Osteocyte (in vitro differentiated cells): ENCODE data around the gene LRCOL1. TPM values are rescaled to one million over a fixed set of nuclear protein-coding genes. Genes with fewer than 3 reads are reported as not detected.
A peak's percentile ranks its signal among the peaks of the same experiment; 100 is the strongest.

Source experiments
- DNase-seq: peaks from one replicate; pipeline ENCODE4 v3.0.0; 2021; ENCODE audit warnings: mixed read lengths; ENCODE audit not compliant: unreplicated experiment; ENCODE audit errors: extremely low spot score
- H3K27ac Mint-ChIP-seq: one replicate; pipeline ENCODE4 v1.8.0; 2021; ENCODE audit warnings: mild to moderate bottlenecking, mixed read lengths; ENCODE audit not compliant: unreplicated experiment
- H3K27me3 Mint-ChIP-seq: one replicate; pipeline ENCODE4 v1.8.0; 2021; ENCODE audit warnings: mixed read lengths; ENCODE audit not compliant: unreplicated experiment
- H3K36me3 Mint-ChIP-seq: one replicate; pipeline ENCODE4 v1.8.0; 2021; ENCODE audit warnings: mixed read lengths; ENCODE audit not compliant: unreplicated experiment
- H3K4me1 Mint-ChIP-seq: one replicate; pipeline ENCODE4 v1.8.0; 2021; ENCODE audit warnings: mixed read lengths; ENCODE audit not compliant: unreplicated experiment
- H3K4me3 Mint-ChIP-seq: one replicate; pipeline ENCODE4 v1.8.0; 2021; ENCODE audit warnings: mild to moderate bottlenecking, moderate library complexity, mixed read lengths; ENCODE audit not compliant: unreplicated experiment
- H3K9me3 Mint-ChIP-seq: one replicate; pipeline ENCODE4 v1.8.0; 2021; ENCODE audit warnings: mixed read lengths; ENCODE audit not compliant: unreplicated experiment
- total RNA-seq: library from RNA; stranded (reverse); gene quantifications from 2 replicates; pipeline ENCODE4 v1.2.1, GENCODE V29; 2021
- TF ChIP-seq, protein P1 (sequence below): fragments of 200-600 bp; sonication (generic); IDR thresholded peaks from 2 replicates; pipeline ENCODE4 v1.5.0; 2021; ENCODE audit warnings: antibody characterized with exemption, mild to moderate bottlenecking, moderate library complexity

The LRCOL1 gene
- total RNA-seq, 1 donor from 2014 or later: not detected

- TF ChIP-seq, protein P1, sequence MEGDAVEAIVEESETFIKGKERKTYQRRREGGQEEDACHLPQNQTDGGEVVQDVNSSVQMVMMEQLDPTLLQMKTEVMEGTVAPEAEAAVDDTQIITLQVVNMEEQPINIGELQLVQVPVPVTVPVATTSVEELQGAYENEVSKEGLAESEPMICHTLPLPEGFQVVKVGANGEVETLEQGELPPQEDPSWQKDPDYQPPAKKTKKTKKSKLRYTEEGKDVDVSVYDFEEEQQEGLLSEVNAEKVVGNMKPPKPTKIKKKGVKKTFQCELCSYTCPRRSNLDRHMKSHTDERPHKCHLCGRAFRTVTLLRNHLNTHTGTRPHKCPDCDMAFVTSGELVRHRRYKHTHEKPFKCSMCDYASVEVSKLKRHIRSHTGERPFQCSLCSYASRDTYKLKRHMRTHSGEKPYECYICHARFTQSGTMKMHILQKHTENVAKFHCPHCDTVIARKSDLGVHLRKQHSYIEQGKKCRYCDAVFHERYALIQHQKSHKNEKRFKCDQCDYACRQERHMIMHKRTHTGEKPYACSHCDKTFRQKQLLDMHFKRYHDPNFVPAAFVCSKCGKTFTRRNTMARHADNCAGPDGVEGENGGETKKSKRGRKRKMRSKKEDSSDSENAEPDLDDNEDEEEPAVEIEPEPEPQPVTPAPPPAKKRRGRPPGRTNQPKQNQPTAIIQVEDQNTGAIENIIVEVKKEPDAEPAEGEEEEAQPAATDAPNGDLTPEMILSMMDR: no peak
- Mint-ChIP-seq H3K27ac (no peak overlapping the region), H3K4me3 (peak overlapping the region; percentile 64), H3K27me3 (no peaks in the 10 kb centered on the region), H3K9me3 (no peaks in the 10 kb centered on the region), H3K36me3 (no peaks in the 10 kb centered on the region), H3K4me1 (peaks cover 6% of the 10 kb centered on the region)
- no peak for DNase-seq
Measured at GRCh38 chr12:132558861-132559623, 51.3 kb downstream of the LRCOL1 start.

DNA sequence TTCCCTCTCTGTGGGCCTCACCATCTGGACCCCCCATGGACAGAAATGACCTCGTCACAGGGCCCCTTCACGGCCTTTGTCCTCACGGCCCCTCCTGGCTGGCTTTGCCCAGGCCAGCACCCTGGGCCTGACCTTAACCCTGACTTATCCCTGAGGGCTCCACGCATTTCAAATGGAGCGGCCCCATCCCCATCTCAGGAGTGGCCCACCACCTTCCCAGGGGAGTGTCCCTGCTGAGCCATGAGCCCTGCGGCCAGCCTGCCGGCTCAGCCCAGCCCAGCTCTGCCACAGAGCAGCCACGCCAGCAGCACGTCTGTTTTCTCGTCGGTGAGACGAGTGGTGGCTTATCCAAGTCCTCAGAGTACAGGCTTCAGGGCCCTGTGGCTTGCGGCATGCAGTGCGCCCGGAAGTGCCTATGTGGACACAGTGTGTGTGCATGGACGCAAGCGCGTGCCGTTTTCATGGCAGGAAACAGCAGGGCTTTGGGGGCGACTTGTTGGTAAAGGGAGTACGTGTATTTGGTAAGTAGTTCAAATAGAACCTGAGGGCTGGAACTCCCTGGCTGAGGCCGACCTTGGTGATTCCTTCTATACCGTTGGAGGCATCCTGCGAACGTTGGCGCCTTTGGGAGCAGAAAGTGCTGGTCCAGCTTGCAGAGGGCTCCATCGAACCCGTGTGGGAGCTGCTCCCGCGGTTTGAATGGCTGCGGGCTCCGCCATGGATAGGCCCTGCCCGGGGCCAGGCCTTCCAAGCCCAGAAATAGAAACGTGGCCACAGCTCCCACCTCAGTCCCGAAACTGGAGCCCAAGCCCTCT is 52.1 kb downstream of the LRCOL1 start:
- no peak for DNase-seq
- Mint-ChIP-seq H3K4me3 (peak overlapping the region; percentile 64), H3K27me3 (no peaks in the 10 kb centered on the region), H3K9me3 (no peaks in the 10 kb centered on the region), H3K27ac (no peak overlapping the region), H3K36me3 (no peaks in the 10 kb centered on the region), H3K4me1 (peaks cover 4% of the 10 kb centered on the region)
- TF ChIP-seq, protein P1: no peak

DNA sequence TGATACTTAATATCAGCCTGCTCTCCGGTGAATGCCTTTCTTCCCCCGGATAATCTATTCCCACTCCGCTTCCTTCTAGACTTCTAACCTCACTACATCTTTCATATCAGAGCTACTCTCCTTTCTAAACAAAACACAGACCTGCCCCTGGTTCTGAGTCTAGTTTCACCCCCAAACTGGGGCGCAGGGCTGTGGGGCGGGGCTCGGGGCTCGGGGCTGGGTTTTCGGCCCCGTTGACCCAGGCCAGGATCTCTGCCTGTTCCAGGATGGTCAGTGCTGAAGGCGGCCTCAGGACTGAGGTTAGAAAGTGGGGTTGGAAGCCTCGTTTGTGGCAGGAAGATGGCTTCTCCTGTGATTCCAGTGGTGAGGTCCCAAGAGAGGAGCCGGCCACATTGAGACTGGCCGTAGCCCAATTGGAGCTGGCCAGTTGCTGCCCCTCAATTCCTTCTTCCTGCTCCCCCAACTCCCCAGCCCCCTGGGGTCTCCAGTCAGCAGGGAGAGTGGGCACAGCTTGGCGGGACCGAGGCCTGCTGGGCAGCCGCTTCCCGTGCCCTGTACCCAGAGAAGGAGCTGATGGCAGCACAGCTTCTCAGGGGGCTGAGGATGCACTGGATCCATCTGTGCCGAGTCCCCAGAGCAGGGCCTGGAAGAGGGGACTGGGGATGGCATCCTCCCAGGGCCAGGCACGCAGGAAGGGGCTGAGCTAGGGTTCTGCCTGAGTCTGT is 52.9 kb downstream of the LRCOL1 start:
- no peak overlapping the region for H3K4me3 Mint-ChIP-seq
- TF ChIP-seq, protein P1: no peak

GRCh38 chr12:132556801-132557200 is 53.6 kb downstream of the LRCOL1 start:
- Mint-ChIP-seq H3K4me3 (no peak overlapping the region), H3K4me1 (peaks cover 4% of the 10 kb centered on the region), H3K27me3 (no peaks in the 10 kb centered on the region), H3K36me3 (no peaks in the 10 kb centered on the region), H3K27ac (no peak overlapping the region), H3K9me3 (no peaks in the 10 kb centered on the region)
- DNase-seq: no peak
- TF ChIP-seq, protein P1: no peak

More for the DNA sequence above, 52.9 kb downstream of the LRCOL1 start:
- no peak overlapping the region for H3K27ac Mint-ChIP-seq
- no peaks in the 10 kb centered on the region for H3K9me3 Mint-ChIP-seq
- peaks cover 4% of the 10 kb centered on the region for H3K4me1 Mint-ChIP-seq
- H3K36me3 Mint-ChIP-seq: no peaks in the 10 kb centered on the region
- H3K27me3 Mint-ChIP-seq: no peaks in the 10 kb centered on the region
- DNase-seq: no peak
